K562 (cell line): ENCODE results near the gene KAZN. TPM values are rescaled to one million over a fixed set of nuclear protein-coding genes. Genes with fewer than 3 reads are reported as not detected.
A peak's percentile ranks its signal among the peaks of the same experiment; 100 is the strongest.

ENCODE experiments used
- ATAC-seq: fragments of 200-7000 bp; cut with Tn5 transposase; 3 replicates; pipeline ENCODE4 v1.9.1; 2020; ENCODE audit warnings: moderate library complexity
- BruUV-seq: library from RNA; stranded (reverse); fragments of 400-500 nt; replicated peaks from 2 replicates; lab custom pipeline; 2021; lab: Mats Ljungman, UMichigan
- CTCF ChIA-PET: fragments of 300-600 bp; formaldehyde crosslinking; extraction: SDS; loops from one replicate; lab custom pipeline; 2021; ENCODE audit warnings: low intra/inter-chr PET ratio; lab: Yijun Ruan, JAX
- POLR2A ChIA-PET: fragments of 300-600, 350-650 bp; sonication (Branson Sonifier 250); formaldehyde crosslinking; extraction: SDS; loops from one replicate; lab custom pipeline; 2021; ENCODE audit warnings: antibody characterized with exemption, inconsistent platforms; lab: Yijun Ruan, JAX
- DNase-seq, 4 experiments: peaks; one replicate each; pipeline versions ENCODE4 v3.0.0 to v3.0.0-alpha.2; 2011 to 2018; ENCODE audit warnings: low spot score in 3 of 4, mixed read lengths in 3 of 4; ENCODE audit errors: extremely low read depth in 1 of 4
- FAIRE-seq: peaks from 2 replicates; lab custom pipeline; 2011; peaks lifted over from hg19 to GRCh38; lab: Jason Lieb, UNC
- H2AFZ ChIP-seq: 2 replicates; pipeline ENCODE4 v1.6.0; 2011; ENCODE audit warnings: low read depth, low read length, control low read depth, inconsistent platforms
- H3K27ac ChIP-seq: fragments of 200-600 bp; 3 replicates; pipeline ENCODE4 v1.8.0; 2011; ENCODE audit warnings: low read depth, mild to moderate bottlenecking, control low read depth, inconsistent platforms, low read length, moderate library complexity, mixed read lengths; ENCODE audit errors: extremely low read depth
- H3K27me3 ChIP-seq, 2 experiments: fragments of 300-600 bp in 1 of 2; 2 replicates in 1 of 2; 3 replicates in 1 of 2; pipeline versions ENCODE4 v1.6.0 to v1.8.0; 2011; ENCODE audit warnings: inconsistent platforms in 2 of 2, low read length in 2 of 2, mild to moderate bottlenecking in 1 of 2, mixed read lengths in 1 of 2, moderate library complexity in 1 of 2; ENCODE audit not compliant: control insufficient read depth in 2 of 2, insufficient read depth in 2 of 2
- H3K36me3 ChIP-seq: fragments of 300-600 bp; 3 replicates; pipeline ENCODE4 v1.8.0; 2011; ENCODE audit warnings: mild to moderate bottlenecking, low read length, inconsistent platforms; ENCODE audit not compliant: control insufficient read depth, insufficient read depth
- H3K4me1 ChIP-seq, 2 experiments: fragments of 200-600 bp in 1 of 2; replicated peaks in 1 of 2; 2 replicates in 1 of 2; 3 replicates in 1 of 2; pipeline versions ENCODE4 v1.5.1 to v1.8.0; 2011; ENCODE audit warnings: inconsistent platforms in 2 of 2, low read length in 2 of 2, mild to moderate bottlenecking in 1 of 2, mixed read lengths in 1 of 2, moderate library complexity in 1 of 2; ENCODE audit not compliant: control insufficient read depth in 2 of 2, insufficient read depth in 2 of 2
- H3K4me2 ChIP-seq: 2 replicates; pipeline ENCODE4 v1.6.1; 2011; ENCODE audit warnings: low read length, control low read depth, inconsistent platforms, mixed read lengths; ENCODE audit not compliant: insufficient read depth
- H3K4me3 ChIP-seq: fragments of 200-600 bp; sonication (generic), shearing (Covaris generic); 2 replicates; pipeline ENCODE4 v1.5.1; 2016; ENCODE audit warnings: control low read depth, inconsistent platforms
- H3K79me2 ChIP-seq: fragments of 200-600 bp; 3 replicates; pipeline ENCODE4 v1.8.0; 2011; ENCODE audit warnings: low read length, inconsistent platforms; ENCODE audit not compliant: control insufficient read depth, insufficient read depth
- H3K9ac ChIP-seq, 2 experiments: 2 replicates each; pipeline versions ENCODE4 v1.6.0 to v1.6.1; 2011; ENCODE audit warnings: low read depth in 2 of 2, low read length in 2 of 2, control low read depth in 1 of 2, inconsistent platforms in 1 of 2, mild to moderate bottlenecking in 1 of 2, mixed read lengths in 1 of 2; ENCODE audit not compliant: insufficient read depth in 1 of 2
- H3K9me1 ChIP-seq: one replicate; pipeline ENCODE4 v1.6.0; 2011; ENCODE audit warnings: inconsistent platforms, mild to moderate bottlenecking, low read length, moderate library complexity; ENCODE audit not compliant: control insufficient read depth, insufficient read depth
- H3K9me3 ChIP-seq: replicated peaks from 2 replicates; pipeline ENCODE4 v1.5.1; 2011; ENCODE audit warnings: low read depth, low read length, inconsistent platforms; ENCODE audit not compliant: control insufficient read depth, insufficient read depth
- H4K20me1 ChIP-seq: replicated peaks from 2 replicates; pipeline ENCODE4 v1.6.1; 2011; ENCODE audit warnings: low read length, inconsistent platforms, mixed read lengths; ENCODE audit not compliant: control insufficient read depth, insufficient read depth
- ATF1 ChIP-seq, 2 experiments: fragments of 450-650 bp in 1 of 2; IDR thresholded peaks; 2 replicates each; pipeline ENCODE4 v1.6.1; 2016; ENCODE audit warnings: missing compliant biosample characterization in 1 of 2, missing genetic modification characterization in 1 of 2
- ATF3 ChIP-seq, 2 experiments: fragments of 450-650 bp in 1 of 2; sonication (generic) in 1 of 2; formaldehyde crosslinking in 1 of 2; IDR thresholded peaks in 1 of 2; conservative IDR thresholded peaks in 1 of 2; 2 replicates each; pipeline versions ENCODE4 v1.6.1 to v1.8.1; 2016 to 2023; ENCODE audit warnings: mild to moderate bottlenecking in 2 of 2, moderate library complexity in 2 of 2, inconsistent platforms in 1 of 2, missing genetic modification reagents in 1 of 2
- CCNT2 ChIP-seq: IDR thresholded peaks from 2 replicates; pipeline ENCODE4 v1.6.1; 2011; ENCODE audit warnings: borderline replicate concordance, low read depth, mild to moderate bottlenecking, moderate library complexity, mixed read lengths, low read length; ENCODE audit not compliant: insufficient read length; ENCODE audit errors: extremely low read depth
- GABPB2 ChIP-seq: fragments of 250-450 bp; sonication (Bioruptor Pico); conservative IDR thresholded peaks from 2 replicates; pipeline ENCODE4 v1.5.1; 2021; ENCODE audit warnings: mild to moderate bottlenecking
- HMBOX1 ChIP-seq: sonication (generic); IDR thresholded peaks from 2 replicates; pipeline ENCODE4 v1.6.1; 2016
- KAT7 ChIP-seq: sonication (generic); formaldehyde crosslinking; IDR thresholded peaks from 2 replicates; pipeline ENCODE4 v1.8.0; 2022; ENCODE audit warnings: missing genetic modification reagents, mild to moderate bottlenecking, borderline replicate concordance
- KHSRP ChIP-seq: fragments of 450-650 bp; IDR thresholded peaks from 2 replicates; pipeline ENCODE4 v1.6.1; 2017
- LEF1 ChIP-seq: fragments of 450-650 bp; IDR thresholded peaks from 2 replicates; pipeline ENCODE4 v1.6.1; 2016; ENCODE audit warnings: mild to moderate bottlenecking
- MYBL2 ChIP-seq, 2 experiments: fragments of 450-650 bp in 1 of 2; sonication (generic) in 1 of 2; formaldehyde crosslinking in 1 of 2; IDR thresholded peaks; 2 replicates each; pipeline versions ENCODE4 v1.6.1 to v1.8.1; 2017 to 2022; ENCODE audit warnings: borderline replicate concordance in 1 of 2, inconsistent platforms in 1 of 2, low read depth in 1 of 2, mild to moderate bottlenecking in 1 of 2, missing genetic modification reagents in 1 of 2, moderate library complexity in 1 of 2
- NFATC3 ChIP-seq: fragments of 450-650 bp; IDR thresholded peaks from 2 replicates; pipeline ENCODE4 v1.6.1; 2017; ENCODE audit warnings: mild to moderate bottlenecking
- POLR3G ChIP-seq: IDR thresholded peaks from 2 replicates; pipeline ENCODE4 v1.6.1; 2011; ENCODE audit not compliant: insufficient read length, insufficient replicate concordance; ENCODE audit errors: extremely low read depth
- RBM25 ChIP-seq: fragments of 200-400 bp; formaldehyde crosslinking; IDR thresholded peaks from 2 replicates; pipeline ENCODE4 v1.6.1; 2018; ENCODE audit warnings: low read length, low read depth, moderate library complexity; ENCODE audit not compliant: severe bottlenecking
- SAFB ChIP-seq: fragments of 200-400 bp; formaldehyde crosslinking; IDR thresholded peaks from 2 replicates; pipeline ENCODE4 v1.6.1; 2017; ENCODE audit warnings: low read depth, low read length, borderline replicate concordance
- SIN3B ChIP-seq: fragments of 450-650 bp; IDR thresholded peaks from 2 replicates; pipeline ENCODE4 v1.6.1; 2017; ENCODE audit warnings: low read depth, mild to moderate bottlenecking, moderate library complexity
- TRIM24 ChIP-seq, 2 experiments: fragments of 450-650 bp; IDR thresholded peaks; 2 replicates each; pipeline ENCODE4 v1.6.1; 2016
- ZBTB8A ChIP-seq: fragments of 450-650 bp; IDR thresholded peaks from 2 replicates; pipeline ENCODE4 v1.6.1; 2018; ENCODE audit warnings: mild to moderate bottlenecking, moderate library complexity; ENCODE audit not compliant: partially characterized antibody
- ZFP36 ChIP-seq: fragments of 150-350 bp; IDR thresholded peaks from 2 replicates; pipeline ENCODE4 v1.6.1; 2018; ENCODE audit warnings: low read length, low read depth; ENCODE audit not compliant: partially characterized antibody
- ZNF224 ChIP-seq: sonication (generic); formaldehyde crosslinking; IDR thresholded peaks from 2 replicates; pipeline ENCODE4 v1.8.0; 2022; ENCODE audit warnings: mild to moderate bottlenecking, missing genetic modification reagents
- ZNF561 ChIP-seq: fragments of 450-650 bp; formaldehyde crosslinking; conservative IDR thresholded peaks from 2 replicates; pipeline ENCODE4 v1.4.0; 2020; ENCODE audit warnings: mild to moderate bottlenecking, moderate library complexity
- ZNF668 ChIP-seq: fragments of 250-450 bp; sonication (Bioruptor Pico); IDR thresholded peaks from 2 replicates; pipeline ENCODE4 v1.8.0; 2022; ENCODE audit warnings: mild to moderate bottlenecking, inconsistent platforms
- WGBS: fragments of 100-300 bp; shearing (Covaris generic); methylation state at CpG from one replicate; pipeline ENCODE4 v1.1.6; 2016; ENCODE audit warnings: low coverage, mixed read lengths; ENCODE audit not compliant: insufficient coverage; ENCODE audit errors: missing lambda C conversion rate; 5-methylcytosine and 5-hydroxymethylcytosine counted together
- in situ Hi-C: fragments of 300-500 bp; cut with MboI; formaldehyde crosslinking; loops from 4 replicates; pipeline ENCODE4 v1.15.0; 2018; ENCODE audit warnings: inconsistent platforms, mixed read lengths
- intact Hi-C: fragments of 100-400 bp; cut with micrococcal nuclease; formaldehyde crosslinking; loops from 2 replicates; pipeline ENCODE4 v1.14.2; 2022
- polyA plus RNA-seq, 8 experiments: library from polyadenylated mRNA; depleted of rRNA in 4 of 8; stranded (reverse) in 5 of 8; unstranded in 3 of 8; fragments of >200 nt; fragmentation: Nextera tagmentation in 2 of 8; fragmentation: Illumina TruSeq in 1 of 8; extraction: Ambion mirVana in 2 of 8; extraction: Trizol in 1 of 8; gene quantifications; 2 replicates each; pipeline versions ENCODE4 v1.2.1 to v1.2.3, GENCODE V29; 2011 to 2014; ENCODE audit warnings: inconsistent platforms in 1 of 8, missing spikeins in 1 of 8
- total RNA-seq, 7 experiments: library from RNA; depleted of rRNA in 6 of 7; stranded (reverse); fragments of >200 nt in 6 of 7; fragmentation: Illumina TruSeq in 2 of 7; extraction: Trizol in 2 of 7; gene quantifications; 2 replicates each; pipeline versions ENCODE4 v1.2.1 to v1.2.3, GENCODE V29; 2011 to 2021; ENCODE audit warnings: low replicate concordance in 1 of 7
- TF ChIP-seq, protein P1 (sequence below): IDR thresholded peaks from 3 replicates; pipeline ENCODE4 v1.6.1; 2011; ENCODE audit warnings: borderline replicate concordance, mild to moderate bottlenecking; ENCODE audit not compliant: insufficient read length, insufficient read depth

KAZN gene
- total and polyA plus RNA-seq, 9 of the 15 experiments (the other 6 are each of a cell fraction or from before 2014, with no cell fraction given), result 2.1 to 21.6 (median 5.4) TPM

GRCh38 chr1:15045123-15045522 lies 446.6 kb downstream of the KAZN start:
- Histone ChIP-seq H3K4me1 (no peaks in the 10 kb centered on the region), H3K36me3 (peaks cover 14% of the 10 kb centered on the region; the same call in 2 of the 3 replicates), H3K27me3 (no peaks in the 10 kb centered on the region), H3K9ac (no peak overlapping the region), H3K9me1 (no peaks in the 10 kb centered on the region), H3K9me3 (no peaks in the 10 kb centered on the region), H3K79me2 (no peaks in the 10 kb centered on the region), H4K20me1 (no peaks in the 10 kb centered on the region; the same call in 1 of the 2 replicates), H3K4me2 (no peak overlapping the region), H3K4me3 (no peak overlapping the region), H3K27ac (no peak overlapping the region), H2AFZ (no peak overlapping the region)
- intact Hi-C loops (loop anchor here (5.0 to 10.0 kb wide), 4 partner anchors 268 to 1080 kb away; no protein-coding TSS in a partner anchor), in situ Hi-C loops (loop anchor here (10.0 kb wide), 2 partner anchors 930 to 1080 kb away; no protein-coding TSS in a partner anchor)
- no peak for ATAC-seq
- no TSS peak for BruUV-seq
- WGBS, result 72% methylated on average over 7 of the region's 7 CpGs
- CTCF ChIA-PET, result no interaction called here
- no peak for FAIRE-seq
- POLR2A ChIA-PET, result interaction anchor here (0.7 kb wide), 1 partner anchor 1031 kb away, joined by 3 read pairs; no protein-coding TSS in a partner anchor
- no peak for DNase-seq
- no peak for TF ChIP-seq ATF3 (IDR thresholded peaks at IDR 0.05)
- TF ChIP-seq ATF3 (CRISPR knock-in tag; conservative IDR thresholded peaks at IDR 0.05), result no peak
- TF ChIP-seq MYBL2 (IDR thresholded peaks at IDR 0.05; ENCODE audit: low read depth), result no peak
- TF ChIP-seq MYBL2 (CRISPR knock-in tag; IDR thresholded peaks at IDR 0.05; ENCODE audit: borderline replicate concordance), result no peak
- no peak for TF ChIP-seq ZNF224 (CRISPR knock-in tag)
- no peak for TF ChIP-seq CCNT2
- no peak for TF ChIP-seq ZBTB8A
- TF ChIP-seq KAT7 (CRISPR knock-in tag), result no peak
- TF ChIP-seq, protein P1, sequence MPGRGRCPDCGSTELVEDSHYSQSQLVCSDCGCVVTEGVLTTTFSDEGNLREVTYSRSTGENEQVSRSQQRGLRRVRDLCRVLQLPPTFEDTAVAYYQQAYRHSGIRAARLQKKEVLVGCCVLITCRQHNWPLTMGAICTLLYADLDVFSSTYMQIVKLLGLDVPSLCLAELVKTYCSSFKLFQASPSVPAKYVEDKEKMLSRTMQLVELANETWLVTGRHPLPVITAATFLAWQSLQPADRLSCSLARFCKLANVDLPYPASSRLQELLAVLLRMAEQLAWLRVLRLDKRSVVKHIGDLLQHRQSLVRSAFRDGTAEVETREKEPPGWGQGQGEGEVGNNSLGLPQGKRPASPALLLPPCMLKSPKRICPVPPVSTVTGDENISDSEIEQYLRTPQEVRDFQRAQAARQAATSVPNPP, result no peak
- no peak for TF ChIP-seq GABPB2 (CRISPR knock-in tag)
- no peak for TF ChIP-seq ZNF668 (CRISPR knock-in tag)
- TF ChIP-seq TRIM24 (IDR thresholded peaks at IDR 0.05), result no peak
- no peak for TF ChIP-seq ZNF561 (CRISPR knock-in tag)
- TF ChIP-seq SAFB, result no peak
- TF ChIP-seq POLR3G, result no peak
- no peak for TF ChIP-seq LEF1
- TF ChIP-seq ZFP36, result peak; percentile 54
- no peak for TF ChIP-seq ATF1 (CRISPR knock-in tag; IDR thresholded peaks at IDR 0.05)
- no peak for TF ChIP-seq ATF1 (tag; IDR thresholded peaks at IDR 0.05)
- TF ChIP-seq HMBOX1, result no peak
- TF ChIP-seq SIN3B, result no peak
- TF ChIP-seq RBM25, result peak; percentile 68
- TF ChIP-seq KHSRP, result no peak
- no peak for TF ChIP-seq NFATC3
